Esophagus muscularis mucosa (tissue), 4 donors: ENCODE measurements around the gene MS4A1.
"Not testable (repeated sequence)": the region's sequence is repeated elsewhere in the genome, so short reads cannot be mapped to it uniquely, and the experiment has no call there.

Experiments
- CTCF ChIP-seq, 3 experiments: fragments of 200-600 bp in 2 of 3; fragments of 450-650 bp in 1 of 3; sonication (generic) in 2 of 3; IDR thresholded peaks; one replicate each; pipeline ENCODE4 v1.5.1; 2017 to 2019; ENCODE audit warnings: antibody characterized with exemption in 3 of 3, mild to moderate bottlenecking in 2 of 3, moderate library complexity in 1 of 3
- EP300 ChIP-seq: sonication (generic); formaldehyde crosslinking; IDR thresholded peaks from one replicate; pipeline ENCODE4 v1.6.1; 2017; ENCODE audit warnings: antibody characterized with exemption
- POLR2A ChIP-seq: fragments of 450-650 bp; IDR thresholded peaks from one replicate; pipeline ENCODE4 v1.6.1; 2017; ENCODE audit warnings: antibody characterized with exemption, moderate library complexity, mild to moderate bottlenecking, low read depth
- POLR2AphosphoS5 ChIP-seq, 2 donors: sonication (generic); formaldehyde crosslinking; IDR thresholded peaks; one replicate each; pipeline ENCODE4 v1.6.1; 2017; ENCODE audit warnings: antibody characterized with exemption in 2 of 2

DNA sequence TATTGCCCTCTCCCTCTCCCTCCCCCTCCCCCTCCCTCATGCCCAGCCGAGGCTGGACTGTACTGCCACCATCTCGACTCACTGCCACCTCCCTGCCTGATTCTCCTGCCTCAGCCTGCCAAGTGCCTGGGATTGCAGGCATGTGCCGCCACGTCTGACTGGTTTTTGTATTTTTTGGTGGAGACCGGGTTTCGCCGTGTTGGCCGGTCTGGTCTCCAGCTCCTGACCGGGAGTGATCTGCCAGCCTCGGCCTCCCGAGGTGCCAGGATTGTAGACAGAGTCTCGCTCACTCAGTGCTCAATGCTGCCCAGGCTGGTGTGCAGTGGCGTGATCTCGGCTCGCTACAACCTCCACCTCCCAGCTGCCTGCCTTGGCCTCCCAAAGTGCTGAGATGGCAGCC is 54.0 kb downstream of the MS4A1 start:
- TF ChIP-seq CTCF (IDR thresholded peaks at IDR 0.05); EP300; POLR2AphosphoS5 (IDR thresholded peaks at IDR 0.05); POLR2A: not testable (repeated sequence)
